Activated CD8-positive, alpha-beta memory T cell treated with anti-CD3 and anti-CD28 coated beads, Interleukin-2, amount 10 ng/mL, durations not matched to agents 7 days and 5 days (primary cell): ENCODE measurements around the gene GPD2. TPM values are rescaled to one million over a fixed set of nuclear protein-coding genes. Genes with fewer than 3 reads are reported as not detected.

Source experiments
- ATAC-seq: fragments of 150-1000 bp; cut with Tn5 transposase; one replicate; pipeline ENCODE4 v1.10.0; 2021; ENCODE audit warnings: moderate library complexity
- CTCF ChIA-PET: fragments of 350-600 bp; sonication (Branson Sonifier 250); formaldehyde crosslinking; loops from one replicate; lab custom pipeline; 2021; ENCODE audit warnings: antibody characterized with exemption; lab: Charles Lee
- DNase-seq: peaks from one replicate; pipeline ENCODE4 v3.0.0-alpha.2; 2020
- H3K27ac Mint-ChIP-seq: one replicate; pipeline ENCODE4 v1.8.0; 2021; ENCODE audit warnings: mild to moderate bottlenecking, mixed read lengths
- H3K27me3 Mint-ChIP-seq: one replicate; pipeline ENCODE4 v1.8.0; 2021; ENCODE audit warnings: mixed read lengths
- H3K36me3 Mint-ChIP-seq: one replicate; pipeline ENCODE4 v1.8.0; 2021; ENCODE audit warnings: mild to moderate bottlenecking, mixed read lengths
- H3K4me1 Mint-ChIP-seq: one replicate; pipeline ENCODE4 v1.8.0; 2021; ENCODE audit warnings: mixed read lengths
- H3K4me3 Mint-ChIP-seq: one replicate; pipeline ENCODE4 v1.8.0; 2021; ENCODE audit warnings: mild to moderate bottlenecking, moderate library complexity, mixed read lengths
- H3K9me3 Mint-ChIP-seq: one replicate; pipeline ENCODE4 v1.8.0; 2022; ENCODE audit warnings: low read depth, mixed read lengths
- total RNA-seq, 2 experiments: library from RNA; stranded (reverse); gene quantifications; one replicate each; pipeline ENCODE4 v1.2.3, GENCODE V29; 2021

Gene GPD2
- total RNA-seq, 2 experiments from 2014 or later = 23.6 to 26.1 TPM

DNA sequence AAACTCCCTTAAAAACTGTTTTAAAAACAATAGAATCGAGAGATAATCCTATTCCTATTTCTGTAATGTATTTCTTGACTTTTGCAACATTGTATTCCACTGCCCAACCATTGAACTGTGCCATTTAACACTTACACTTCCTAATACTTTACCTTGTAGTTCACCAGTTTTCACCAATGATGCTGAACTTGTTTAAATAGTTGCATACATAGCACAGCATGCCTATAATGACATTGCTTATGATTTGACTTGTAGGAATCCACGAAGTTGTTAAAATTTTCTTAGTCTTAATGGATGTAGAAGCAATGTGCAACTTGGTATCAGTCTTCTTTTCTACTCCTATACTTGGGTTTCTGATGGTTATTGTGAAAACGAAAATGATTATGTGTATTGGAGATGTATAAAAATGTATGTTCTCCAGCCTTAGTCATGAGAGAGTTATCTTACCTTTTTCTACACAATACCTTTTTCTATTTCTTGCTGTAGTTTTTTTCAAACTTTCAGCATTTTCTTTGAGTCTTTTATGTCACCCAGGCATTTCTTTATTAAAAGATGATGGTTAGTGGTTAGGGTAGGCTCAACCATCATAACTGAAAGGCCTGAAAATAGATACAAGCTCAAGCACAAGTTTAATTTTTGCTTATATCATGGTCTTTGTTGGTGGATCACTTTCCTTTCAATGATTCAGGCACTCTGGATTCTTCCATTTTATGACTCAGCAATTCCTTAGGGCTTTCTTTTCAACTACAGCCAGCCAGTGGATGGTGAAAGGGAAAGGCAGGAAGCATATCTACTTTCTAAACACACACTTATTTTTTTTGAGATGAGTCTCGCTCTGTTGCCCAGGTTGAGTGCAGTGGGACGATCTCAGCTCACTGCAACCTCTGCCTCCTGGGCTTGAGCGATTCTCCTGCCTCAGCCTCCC is 9.4 kb downstream of the GPD2 start:
- peaks cover 3% of the 10 kb centered on the region for H3K9me3 Mint-ChIP-seq
- H3K4me1 Mint-ChIP-seq = peaks cover 5% of the 10 kb centered on the region
- DNase-seq = no peak
- peaks cover 32% of the 10 kb centered on the region for H3K36me3 Mint-ChIP-seq
- no peak overlapping the region for H3K27ac Mint-ChIP-seq
- ATAC-seq = no peak
- no peaks in the 10 kb centered on the region for H3K27me3 Mint-ChIP-seq
- no peak overlapping the region for H3K4me3 Mint-ChIP-seq
- CTCF ChIA-PET = no interaction called here

DNA sequence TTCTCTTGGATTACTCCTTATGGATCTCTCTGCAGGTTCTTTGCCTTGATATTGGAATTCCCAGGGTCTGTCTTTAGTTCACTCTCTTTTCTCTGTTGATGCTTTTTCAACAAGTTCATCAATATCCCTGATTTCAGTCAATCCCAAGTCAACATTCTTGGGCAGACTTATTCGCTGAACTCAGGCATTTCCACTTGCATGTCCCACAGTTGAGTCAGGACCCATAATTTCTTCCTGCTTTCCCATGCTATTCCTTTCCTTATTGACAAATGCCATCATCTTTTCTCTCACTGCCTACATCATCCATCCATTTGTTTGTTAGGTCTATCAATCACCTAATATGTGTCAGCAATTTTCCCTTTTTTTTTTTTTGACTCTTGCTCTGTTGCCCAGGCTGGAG is 11.6 kb downstream of the GPD2 start:
- H3K27me3 Mint-ChIP-seq = no peaks in the 10 kb centered on the region
- H3K4me3 Mint-ChIP-seq = no peak overlapping the region
- ATAC-seq (no peak), DNase-seq (no peak)
- CTCF ChIA-PET = no interaction called here
- H3K27ac Mint-ChIP-seq = no peak overlapping the region
- H3K4me1 Mint-ChIP-seq = peaks cover 3% of the 10 kb centered on the region
- H3K9me3 Mint-ChIP-seq = peaks cover 7% of the 10 kb centered on the region
- peaks cover 28% of the 10 kb centered on the region for H3K36me3 Mint-ChIP-seq

DNA sequence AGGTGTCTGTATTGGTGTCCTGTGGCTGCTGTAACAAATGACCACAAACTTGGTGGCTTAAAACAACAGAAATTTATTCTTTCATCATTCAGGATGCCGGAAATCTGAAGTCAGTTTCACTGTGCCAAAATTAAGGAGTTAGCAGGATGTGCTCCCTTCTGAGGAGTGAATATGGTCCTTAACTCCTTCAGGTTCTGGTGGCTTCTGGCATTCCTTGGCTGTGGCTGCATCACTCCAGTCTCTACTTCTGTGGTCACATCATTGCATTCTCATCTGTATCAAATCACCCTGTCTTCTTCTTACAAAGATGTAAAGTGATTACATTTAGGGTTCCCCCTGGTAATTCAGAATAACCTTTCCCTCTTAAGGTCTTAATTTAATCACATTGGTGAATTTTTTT is 12.6 kb downstream of the GPD2 start:
- H3K36me3 Mint-ChIP-seq = peaks cover 35% of the 10 kb centered on the region
- H3K27ac Mint-ChIP-seq = no peak overlapping the region
- CTCF ChIA-PET = no interaction called here
- H3K4me3 Mint-ChIP-seq = no peak overlapping the region
- peaks cover 14% of the 10 kb centered on the region for H3K9me3 Mint-ChIP-seq
- ATAC-seq (no peak), DNase-seq (no peak)
- peaks cover 3% of the 10 kb centered on the region for H3K4me1 Mint-ChIP-seq
- no peaks in the 10 kb centered on the region for H3K27me3 Mint-ChIP-seq

DNA sequence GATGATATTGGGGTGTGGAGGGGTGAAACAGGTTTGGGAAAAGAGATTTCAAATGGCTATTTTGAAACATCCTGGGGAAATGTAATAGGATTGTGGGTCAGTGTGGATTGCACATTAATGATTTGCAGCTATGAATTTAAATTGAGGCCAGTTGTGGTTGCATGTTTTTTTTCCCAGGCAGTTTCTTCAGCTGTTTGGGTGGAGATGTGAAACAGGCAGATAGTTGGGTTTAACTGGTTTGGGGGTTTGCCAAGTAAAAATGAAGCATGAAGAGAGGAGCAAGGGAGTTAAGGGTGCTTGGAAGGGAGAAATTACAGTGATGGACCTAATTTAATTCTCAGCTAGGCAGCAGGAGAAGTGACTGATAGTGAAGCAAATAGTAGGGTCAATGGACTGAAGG is 16.8 kb downstream of the GPD2 start:
- ATAC-seq = no peak
- no peak for DNase-seq
- Mint-ChIP-seq H3K27ac (no peak overlapping the region), H3K9me3 (peaks cover 17% of the 10 kb centered on the region), H3K27me3 (no peaks in the 10 kb centered on the region), H3K36me3 (peaks cover 40% of the 10 kb centered on the region), H3K4me1 (peaks cover 10% of the 10 kb centered on the region), H3K4me3 (no peak overlapping the region)
- CTCF ChIA-PET = interaction anchor here (1.1 kb wide), 1 partner anchor 13 kb away, joined by 3 read pairs; no protein-coding TSS in a partner anchor

DNA sequence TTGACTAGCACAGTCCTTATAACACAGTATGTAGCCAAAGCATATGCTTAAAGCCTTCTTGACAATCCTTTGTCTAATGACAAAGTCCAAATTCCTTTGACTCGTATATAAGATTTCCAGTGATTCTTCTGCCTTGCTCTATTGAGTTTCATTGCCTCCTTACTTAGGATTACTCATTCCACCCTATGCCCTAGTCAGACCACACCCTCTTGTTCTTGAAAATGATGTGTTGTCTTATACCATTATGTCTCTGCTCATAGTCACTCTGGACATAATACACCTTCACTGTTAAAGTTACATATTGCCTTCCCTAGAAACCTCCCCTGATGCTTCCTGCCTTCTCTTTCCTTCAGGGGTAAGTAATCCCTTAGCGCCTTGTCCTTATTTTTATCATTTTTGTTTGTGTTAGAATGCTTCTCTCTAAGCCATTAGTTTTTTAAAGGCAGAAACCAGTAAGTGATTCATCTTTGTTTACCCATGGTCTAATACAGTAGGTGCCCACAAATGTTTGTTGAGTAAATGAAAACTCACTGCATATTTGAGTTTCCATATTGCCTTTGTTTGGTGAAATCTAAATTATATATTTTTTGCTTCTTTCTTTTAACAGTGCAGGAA is 19.3 kb downstream of the GPD2 start:
- no peak for DNase-seq
- Mint-ChIP-seq H3K36me3 (peaks cover 30% of the 10 kb centered on the region), H3K27me3 (no peaks in the 10 kb centered on the region), H3K4me1 (peaks cover 10% of the 10 kb centered on the region), H3K4me3 (no peak overlapping the region), H3K27ac (no peak overlapping the region), H3K9me3 (peaks cover 13% of the 10 kb centered on the region)
- peak; percentile 70 for ATAC-seq
- CTCF ChIA-PET = no interaction called here

DNA sequence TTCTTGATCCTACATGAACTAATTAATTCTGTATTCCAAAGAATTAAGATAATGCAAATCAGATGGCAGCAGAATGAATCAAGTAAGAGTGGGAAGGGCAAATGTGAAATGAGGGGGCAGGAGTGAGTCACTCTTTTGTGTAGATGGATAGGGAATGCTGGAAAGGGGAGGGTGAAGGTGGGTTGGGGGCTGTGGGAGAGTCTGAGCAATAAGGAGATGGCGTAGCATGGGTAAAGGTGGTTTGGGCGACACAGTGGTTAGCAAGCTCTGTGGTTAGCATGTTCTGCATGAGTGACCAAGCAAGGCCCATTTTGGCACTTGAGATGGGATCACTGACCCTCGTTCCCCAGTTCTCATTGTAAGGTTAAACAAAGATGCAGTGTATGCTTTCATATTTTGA is 20.4 kb downstream of the GPD2 start:
- DNase-seq = no peak
- Mint-ChIP-seq H3K4me1 (peaks cover 10% of the 10 kb centered on the region), H3K4me3 (no peak overlapping the region), H3K27me3 (no peaks in the 10 kb centered on the region), H3K36me3 (peaks cover 32% of the 10 kb centered on the region), H3K27ac (no peak overlapping the region), H3K9me3 (peaks cover 13% of the 10 kb centered on the region)
- CTCF ChIA-PET = no interaction called here
- ATAC-seq = no peak

DNA sequence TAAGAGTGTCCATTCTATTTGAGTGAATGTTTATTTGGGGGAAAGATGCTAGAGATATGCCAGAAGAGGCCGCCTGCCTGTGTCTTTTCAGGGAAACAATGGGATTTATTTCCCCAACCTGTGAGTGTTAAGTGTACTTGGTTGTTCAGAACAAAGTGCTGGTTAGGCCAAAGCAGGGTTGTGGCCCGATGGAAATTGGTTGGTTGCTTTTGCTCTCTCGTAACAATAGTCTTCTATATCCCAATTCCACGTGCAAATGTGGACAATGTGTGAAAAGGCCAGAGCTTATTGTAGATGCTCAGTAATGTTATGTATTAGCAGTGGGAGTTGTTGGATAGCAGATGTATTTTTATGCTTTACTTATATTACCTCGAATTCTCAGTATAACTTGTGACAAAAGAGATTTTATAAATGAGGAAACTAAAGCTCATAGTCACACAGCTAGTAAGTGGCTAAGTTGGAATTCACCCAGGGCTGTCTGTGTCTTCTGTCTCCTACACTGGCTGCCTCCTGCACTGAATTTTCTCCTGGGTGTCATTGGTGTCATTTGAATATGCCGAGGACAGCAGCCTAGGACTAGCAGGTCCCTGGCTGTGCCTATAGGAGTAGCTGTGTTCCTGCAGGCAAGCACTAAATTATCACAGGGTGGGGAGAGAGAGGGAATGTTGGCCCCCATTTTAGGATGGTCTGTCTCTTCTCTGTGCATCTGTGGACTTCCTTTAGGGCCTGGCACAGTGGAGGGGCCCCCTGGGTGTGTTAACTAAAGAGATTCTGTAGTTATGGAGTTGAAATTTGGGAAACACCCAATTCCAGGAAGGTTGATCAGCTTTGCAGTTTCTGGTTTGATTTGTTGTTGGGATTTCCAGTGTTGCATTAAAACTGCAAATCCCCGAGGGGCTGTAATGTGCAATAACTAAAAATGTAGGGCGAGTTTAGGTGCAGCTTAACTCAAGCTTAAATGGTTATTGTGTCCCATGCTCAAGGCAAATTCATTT is 21.6 kb downstream of the GPD2 start:
- Mint-ChIP-seq H3K27ac (no peak overlapping the region), H3K4me3 (no peak overlapping the region), H3K4me1 (peaks cover 10% of the 10 kb centered on the region), H3K36me3 (peaks cover 27% of the 10 kb centered on the region), H3K9me3 (peaks cover 9% of the 10 kb centered on the region), H3K27me3 (no peaks in the 10 kb centered on the region)
- ATAC-seq (no peak), DNase-seq (no peak)
- CTCF ChIA-PET = interaction anchor here (0.6 kb wide), 1 partner anchor 11 kb away, joined by 3 read pairs; no protein-coding TSS in a partner anchor

DNA sequence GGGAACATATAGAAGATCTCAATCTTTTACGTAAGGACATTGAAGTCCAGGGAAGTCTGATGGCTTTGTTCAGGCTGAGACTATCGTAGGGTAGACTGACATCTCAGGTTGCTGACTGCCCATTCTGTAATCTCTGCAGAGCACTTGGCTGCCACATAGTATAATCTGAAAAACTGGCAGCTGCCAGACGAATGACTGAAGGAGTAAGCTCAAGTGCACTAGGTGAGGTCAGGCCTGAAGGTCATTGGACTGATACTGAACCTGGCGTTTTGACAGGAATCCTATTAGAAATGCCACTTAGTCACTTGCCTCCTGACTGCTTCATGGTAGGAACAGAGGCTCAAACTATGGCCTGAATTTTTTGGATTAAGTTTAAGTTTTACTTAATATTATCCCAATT is 23.5 kb downstream of the GPD2 start:
- H3K9me3 Mint-ChIP-seq = no peaks in the 10 kb centered on the region
- H3K27ac Mint-ChIP-seq = no peak overlapping the region
- ATAC-seq (no peak), DNase-seq (no peak)
- peaks cover 17% of the 10 kb centered on the region for H3K36me3 Mint-ChIP-seq
- CTCF ChIA-PET = no interaction called here
- H3K4me1 Mint-ChIP-seq = peaks cover 8% of the 10 kb centered on the region
- H3K4me3 Mint-ChIP-seq = no peak overlapping the region
- H3K27me3 Mint-ChIP-seq = no peaks in the 10 kb centered on the region

DNA sequence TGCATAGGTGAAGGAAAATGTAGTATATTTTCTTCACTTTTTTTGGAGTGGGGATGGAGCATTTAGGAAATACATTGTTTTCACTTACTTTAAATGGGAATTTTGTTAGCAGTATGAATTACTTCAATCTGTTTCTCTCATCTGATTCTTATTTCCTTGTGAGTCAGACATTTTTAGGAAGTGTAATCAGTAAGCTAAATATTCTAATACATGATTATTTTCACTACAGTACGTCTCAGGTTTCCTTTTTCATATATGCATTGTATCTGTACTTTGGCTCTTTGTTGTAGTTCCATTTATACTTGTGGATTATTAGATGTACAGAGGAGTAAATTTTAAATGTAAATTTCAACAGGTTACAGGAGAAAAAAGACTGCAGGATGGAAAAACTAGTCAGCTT is 27.9 kb downstream of the GPD2 start:
- Mint-ChIP-seq H3K4me1 (peaks cover 7% of the 10 kb centered on the region), H3K27me3 (no peaks in the 10 kb centered on the region), H3K27ac (no peak overlapping the region), H3K36me3 (peaks cover 11% of the 10 kb centered on the region), H3K9me3 (no peaks in the 10 kb centered on the region), H3K4me3 (no peak overlapping the region)
- DNase-seq (no peak), ATAC-seq (no peak)
- CTCF ChIA-PET = no interaction called here

DNA sequence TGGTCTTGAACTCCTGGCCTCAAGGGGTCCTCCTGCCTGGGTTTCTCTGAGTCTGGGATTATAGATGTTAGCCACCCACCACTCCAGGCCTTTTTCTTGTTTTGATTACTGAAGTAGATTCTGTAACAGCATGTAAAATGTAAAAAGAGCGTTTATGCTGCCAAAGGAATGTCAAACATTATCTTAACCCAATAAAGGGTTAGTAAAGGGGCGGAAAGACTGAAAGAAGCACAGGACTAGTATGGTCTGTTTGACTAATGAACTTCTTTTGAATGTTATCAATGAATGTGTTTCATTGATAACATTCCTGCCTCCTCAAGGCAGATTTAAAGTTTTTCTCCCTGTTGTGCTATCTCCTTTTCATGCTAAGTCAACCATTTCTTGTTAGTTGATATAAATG is 29.4 kb downstream of the GPD2 start:
- Mint-ChIP-seq H3K36me3 (peaks cover 15% of the 10 kb centered on the region), H3K9me3 (no peaks in the 10 kb centered on the region), H3K4me3 (no peak overlapping the region), H3K27ac (no peak overlapping the region), H3K27me3 (no peaks in the 10 kb centered on the region), H3K4me1 (peaks cover 9% of the 10 kb centered on the region)
- CTCF ChIA-PET = interaction anchor here (1.1 to 1.6 kb wide), 2 partner anchors 9 to 12 kb away, joined by 3 read pairs; no protein-coding TSS in a partner anchor
- DNase-seq (no peak), ATAC-seq (no peak)

DNA sequence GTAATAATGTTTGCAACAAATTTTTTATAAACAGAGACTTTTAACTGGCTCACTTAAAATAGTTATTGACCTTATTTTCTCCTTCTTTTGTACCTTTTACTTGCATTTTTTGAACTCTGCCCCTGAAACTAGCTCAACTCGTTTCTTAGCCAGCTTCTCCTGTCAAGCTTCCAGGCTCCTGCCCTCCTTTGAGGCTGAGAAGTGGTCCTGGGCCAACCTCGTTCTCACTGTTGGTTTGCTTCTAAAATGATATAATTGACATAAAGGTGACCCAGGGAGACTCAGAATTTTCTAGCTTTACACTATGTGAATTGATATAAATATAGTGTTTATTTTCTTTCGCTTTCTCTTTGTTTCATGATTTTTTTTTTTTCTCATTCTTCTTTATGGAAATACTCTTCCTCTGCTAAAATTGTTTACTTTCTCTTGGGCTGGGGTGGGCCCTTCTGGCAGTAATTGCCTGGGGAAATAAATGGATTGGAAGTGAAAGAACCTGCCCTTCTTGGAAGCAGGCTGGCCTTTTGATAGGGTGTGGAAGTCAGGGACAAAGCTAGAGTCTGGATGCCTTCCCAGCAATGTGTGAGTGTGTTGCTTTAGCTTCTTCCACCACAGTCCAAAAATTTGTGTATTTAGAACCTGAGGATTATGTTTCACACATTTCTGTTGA is 30.7 kb downstream of the GPD2 start:
- CTCF ChIA-PET = interaction anchor here (1.6 kb wide), 1 partner anchor 8 kb away, joined by 3 read pairs; no protein-coding TSS in a partner anchor
- H3K4me1 Mint-ChIP-seq = peaks cover 16% of the 10 kb centered on the region
- H3K4me3 Mint-ChIP-seq = peak overlapping the region; percentile 21
- H3K27ac Mint-ChIP-seq = no peak overlapping the region
- no peaks in the 10 kb centered on the region for H3K27me3 Mint-ChIP-seq
- peaks cover 18% of the 10 kb centered on the region for H3K36me3 Mint-ChIP-seq
- ATAC-seq (no peak), DNase-seq (no peak)
- H3K9me3 Mint-ChIP-seq = no peaks in the 10 kb centered on the region

DNA sequence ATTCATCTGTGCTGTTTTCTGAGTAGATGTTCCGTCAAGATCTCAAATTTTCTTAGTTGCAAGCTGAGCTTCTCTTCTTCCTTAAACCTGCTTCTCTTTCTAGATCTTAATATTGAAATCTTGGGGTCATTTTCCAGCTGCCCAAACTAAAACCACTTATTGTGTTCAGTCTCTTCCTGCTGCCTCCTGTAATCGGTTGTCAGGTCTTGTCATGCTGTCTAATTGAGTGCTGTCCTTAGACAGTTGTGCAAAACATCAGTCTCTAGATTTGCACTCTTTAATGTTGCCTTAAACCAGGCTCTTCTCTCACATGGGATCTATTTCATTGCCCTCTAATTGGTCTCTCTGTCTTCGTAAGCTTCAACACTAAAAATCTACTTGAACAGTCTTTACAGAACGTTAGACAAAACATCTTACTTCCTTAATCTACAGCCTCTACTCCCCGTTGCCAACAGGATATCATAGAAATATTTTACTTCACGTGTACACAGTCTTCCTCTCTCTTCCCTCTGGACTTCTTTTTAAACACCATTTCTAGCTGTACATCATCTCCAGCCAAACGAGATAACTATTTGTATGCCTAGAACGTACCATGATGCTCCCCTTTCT is 34.9 kb downstream of the GPD2 start:
- Mint-ChIP-seq H3K9me3 (no peaks in the 10 kb centered on the region), H3K27ac (no peak overlapping the region), H3K4me1 (peaks cover 38% of the 10 kb centered on the region), H3K36me3 (peaks cover 23% of the 10 kb centered on the region), H3K4me3 (no peak overlapping the region), H3K27me3 (no peaks in the 10 kb centered on the region)
- DNase-seq (no peak), ATAC-seq (no peak)
- CTCF ChIA-PET = no interaction called here
